ENCODE results near the gene SLC26A6.
A peak's percentile ranks its signal among the peaks of the same experiment; 100 is the strongest.

The SLC26A6 gene

GRCh38 chr3:48635222-48636021 is at the start of gene SLC26A6:
Gene SLC26A6 (minus strand): TSS chr3:48635461. CDS start chr3:48635393, 68 bp downstream.
- peak within 1 kb of the TSS; percentile 94 for H3K4me2 ChIP-seq (ENCODE audit: low read length)
- peak within 1 kb of the TSS; percentile 91 for H3K4me3 ChIP-seq (ENCODE audit: low read depth, low read length)
- no peak within 1 kb of the TSS for H3K9ac ChIP-seq
- peak; percentile 50 for TF ChIP-seq CTCF (IDR thresholded peaks at IDR 0.05)
- H3K27ac ChIP-seq: peak within 1 kb of the TSS; percentile 1
- peaks cover 2% of the 10 kb centered on the region for H3K79me2 ChIP-seq
- H3K9me3 ChIP-seq (ENCODE audit: control insufficient read depth, low read length): no peaks in the 10 kb centered on the region
- no peaks in the 10 kb centered on the region for H3K36me3 ChIP-seq (ENCODE audit: control insufficient read depth, insufficient read depth, low read length)
- H3K4me1 ChIP-seq: peaks cover 14% of the 10 kb centered on the region
- H3K27me3 ChIP-seq (ENCODE audit: control insufficient read depth, insufficient read depth, low read length): no peaks in the 10 kb centered on the region
- H2AFZ ChIP-seq: peak within 1 kb of the TSS; percentile 94

- Histone ChIP-seq H3K4me1 (peaks cover 47% of the 10 kb centered on the region), H2AFZ (no peak overlapping the region), H3K9me3 (ENCODE audit: control insufficient read depth, low read length) (no peaks in the 10 kb centered on the region), H3K27ac (peak overlapping the region; percentile 95), H3K79me2 (peaks cover 35% of the 10 kb centered on the region), H3K4me3 (ENCODE audit: low read depth, low read length) (peak overlapping the region; percentile 100), H3K9ac (peak overlapping the region; percentile 81), H3K4me2 (ENCODE audit: low read length) (peak overlapping the region; percentile 92), H3K27me3 (ENCODE audit: control insufficient read depth, insufficient read depth, low read length) (no peaks in the 10 kb centered on the region), H3K36me3 (ENCODE audit: control insufficient read depth, insufficient read depth, low read length) (no peaks in the 10 kb centered on the region)
- TF ChIP-seq CTCF (IDR thresholded peaks at IDR 0.05): no peak
Measured at GRCh38 chr3:48684480-48685143, 49.4 kb upstream of the SLC26A6 start.

- Histone ChIP-seq H3K36me3 (ENCODE audit: control insufficient read depth, insufficient read depth, low read length) (no peaks in the 10 kb centered on the region), H3K4me3 (ENCODE audit: low read depth, low read length) (peak overlapping the region; percentile 100)
Measured at GRCh38 chr3:48684054-48684349, 48.7 kb upstream of the SLC26A6 start.

GRCh38 chr3:48682786-48683185 is 47.5 kb upstream of the SLC26A6 start:
- TF ChIP-seq CTCF (IDR thresholded peaks at IDR 0.05): no peak
- H2AFZ ChIP-seq: no peak overlapping the region
- no peaks in the 10 kb centered on the region for H3K36me3 ChIP-seq (ENCODE audit: control insufficient read depth, insufficient read depth, low read length)

More at GRCh38 chr3:48684054-48684349, 48.7 kb upstream of the SLC26A6 start:
- no peaks in the 10 kb centered on the region for H3K9me3 ChIP-seq (ENCODE audit: control insufficient read depth, low read length)
- peak overlapping the region; percentile 81 for H3K9ac ChIP-seq
- H2AFZ ChIP-seq: no peak overlapping the region
- H3K4me1 ChIP-seq: peaks cover 50% of the 10 kb centered on the region
- no peaks in the 10 kb centered on the region for H3K27me3 ChIP-seq (ENCODE audit: control insufficient read depth, insufficient read depth, low read length)
- H3K79me2 ChIP-seq: peaks cover 29% of the 10 kb centered on the region
- H3K4me2 ChIP-seq (ENCODE audit: low read length): peak overlapping the region; percentile 92
- TF ChIP-seq CTCF (IDR thresholded peaks at IDR 0.05): no peak
- peak overlapping the region; percentile 95 for H3K27ac ChIP-seq

More at GRCh38 chr3:48682786-48683185, 47.5 kb upstream of the SLC26A6 start:
- H3K4me3 ChIP-seq (ENCODE audit: low read depth, low read length): peak overlapping the region; percentile 100
- peaks cover 50% of the 10 kb centered on the region for H3K4me1 ChIP-seq
- peak overlapping the region; percentile 95 for H3K27ac ChIP-seq
- peak overlapping the region; percentile 92 for H3K4me2 ChIP-seq (ENCODE audit: low read length)
- peaks cover 23% of the 10 kb centered on the region for H3K79me2 ChIP-seq
- H3K9ac ChIP-seq: peak overlapping the region; percentile 58
- no peaks in the 10 kb centered on the region for H3K9me3 ChIP-seq (ENCODE audit: control insufficient read depth, low read length)
- no peaks in the 10 kb centered on the region for H3K27me3 ChIP-seq (ENCODE audit: control insufficient read depth, insufficient read depth, low read length)

Measured in parathyroid adenoma (tissue), 2 donors.